NOMO-1 treated with dmso at 0.1 percent for 144 hours (cell line): ENCODE measurements around the gene GLRA2.

Experiments used
- DNase-seq: peaks from one replicate; lab custom pipeline; 2025; ENCODE audit not compliant: unreplicated experiment; lab: John Stamatoyannopoulos, UW

The GLRA2 gene

DNA sequence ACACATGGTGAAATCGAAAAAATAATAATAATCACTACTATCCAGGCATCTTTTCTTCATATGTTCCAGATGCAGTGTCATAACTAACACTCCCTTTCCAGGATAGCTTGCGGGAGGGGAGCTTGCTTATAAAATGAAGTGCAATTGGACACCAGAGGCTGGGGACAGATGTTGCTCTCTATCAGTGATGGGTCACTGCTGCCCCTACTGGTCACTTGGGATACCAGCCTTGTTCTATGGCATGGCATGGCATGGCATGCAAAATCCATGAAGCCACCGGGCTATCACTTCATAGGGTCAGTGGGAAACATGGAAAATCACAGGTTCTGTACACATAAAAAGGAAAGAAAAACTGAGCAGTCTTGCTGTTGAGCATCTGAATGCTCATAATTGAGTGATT lies 168.1 kb downstream of the GLRA2 start:
- no peak for DNase-seq

DNA sequence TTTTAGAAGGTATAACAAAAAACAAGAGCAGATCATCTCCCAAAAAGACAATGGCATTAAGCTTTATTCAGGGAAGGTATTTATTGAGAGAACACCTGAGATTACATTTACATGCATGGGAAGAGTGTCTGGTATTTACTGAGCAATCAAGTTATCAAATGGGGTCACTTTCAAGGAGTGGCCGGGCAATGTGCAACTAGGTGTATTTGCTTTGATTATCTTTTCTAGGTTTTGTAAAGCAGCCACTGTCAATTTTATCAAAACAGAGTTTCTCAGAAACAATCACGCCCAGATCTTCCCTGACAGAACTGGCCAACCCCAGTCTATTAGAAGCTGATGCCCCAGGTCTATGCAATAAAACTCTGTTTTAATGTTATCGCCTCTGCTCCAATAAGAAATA lies 169.5 kb downstream of the GLRA2 start:
- no peak for DNase-seq

DNA sequence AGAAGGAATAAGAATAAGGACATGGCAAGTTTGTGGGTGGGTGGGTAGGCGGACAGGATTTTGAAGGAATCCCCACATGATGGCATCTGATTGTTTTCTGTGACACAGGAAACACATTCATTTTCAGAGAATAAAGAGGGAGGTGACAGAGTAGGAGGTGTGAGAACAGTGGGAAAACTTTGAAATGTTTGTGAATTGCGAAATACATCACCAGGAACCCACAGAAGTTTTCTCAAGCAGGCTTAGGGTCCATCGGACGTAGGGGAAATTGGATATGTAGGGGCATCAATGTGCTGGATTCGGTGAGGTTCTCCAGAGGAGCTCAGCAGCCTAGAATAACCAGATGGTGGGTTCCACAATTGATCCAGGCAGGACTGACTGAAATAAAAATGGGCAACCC lies 171.6 kb downstream of the GLRA2 start:
- no peak for DNase-seq

DNA sequence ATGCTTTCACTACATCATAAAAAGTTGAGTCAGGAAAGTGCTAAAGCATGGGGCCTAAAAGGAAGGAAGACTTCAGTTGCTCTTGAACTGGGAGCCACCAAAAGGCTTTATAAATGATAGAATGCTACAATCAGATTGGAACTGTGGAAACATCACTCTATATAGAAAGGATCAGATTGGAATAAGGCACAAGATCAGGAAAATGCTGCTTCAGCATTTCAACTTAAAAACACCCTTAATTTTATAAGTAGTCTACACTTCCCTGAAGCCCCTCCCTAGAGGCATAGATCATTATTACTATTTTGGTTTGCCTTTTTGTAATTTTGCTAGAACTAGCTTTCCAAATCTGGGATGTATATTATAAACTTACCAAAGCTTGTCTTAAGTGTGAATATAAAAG lies 172.8 kb downstream of the GLRA2 start:
- no peak for DNase-seq

DNA sequence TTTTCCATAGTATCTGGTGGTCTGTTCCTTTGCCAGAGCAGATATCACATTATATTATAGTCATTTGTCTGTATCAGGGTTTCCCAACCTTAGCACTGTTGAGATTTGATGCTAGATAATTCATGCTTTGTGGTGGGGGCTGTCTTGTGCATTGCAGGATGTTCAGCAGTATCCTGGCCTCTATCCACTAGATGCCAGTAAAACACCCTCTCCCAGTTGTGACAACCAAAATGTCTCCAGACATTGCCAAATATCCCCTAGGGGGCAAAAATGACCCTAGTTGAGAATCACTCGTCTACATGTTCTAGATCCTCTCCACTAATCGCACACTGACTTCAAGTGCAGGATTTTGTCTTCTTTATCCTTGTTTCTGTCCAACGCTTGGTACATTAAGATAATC lies 182.8 kb downstream of the GLRA2 start:
- no peak for DNase-seq

DNA sequence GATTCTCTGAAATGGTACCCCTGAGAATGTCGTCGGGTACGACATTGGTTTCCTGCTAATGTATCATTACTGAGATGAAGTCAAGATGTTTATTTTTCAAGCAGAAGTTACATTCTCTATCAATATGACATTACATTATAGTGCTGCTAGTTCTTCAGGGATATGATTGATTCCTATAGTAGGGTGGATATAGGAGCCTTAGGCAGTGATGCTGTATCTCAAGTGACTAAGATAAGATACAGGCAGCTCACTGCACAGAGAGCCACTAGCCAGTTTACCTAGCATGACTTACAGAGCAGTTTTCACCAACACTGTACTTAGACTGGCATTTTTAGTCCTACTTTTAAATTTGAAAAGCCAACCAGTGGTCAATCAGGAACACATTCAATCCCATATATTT lies 188.6 kb downstream of the GLRA2 start:
- no peak for DNase-seq

DNA sequence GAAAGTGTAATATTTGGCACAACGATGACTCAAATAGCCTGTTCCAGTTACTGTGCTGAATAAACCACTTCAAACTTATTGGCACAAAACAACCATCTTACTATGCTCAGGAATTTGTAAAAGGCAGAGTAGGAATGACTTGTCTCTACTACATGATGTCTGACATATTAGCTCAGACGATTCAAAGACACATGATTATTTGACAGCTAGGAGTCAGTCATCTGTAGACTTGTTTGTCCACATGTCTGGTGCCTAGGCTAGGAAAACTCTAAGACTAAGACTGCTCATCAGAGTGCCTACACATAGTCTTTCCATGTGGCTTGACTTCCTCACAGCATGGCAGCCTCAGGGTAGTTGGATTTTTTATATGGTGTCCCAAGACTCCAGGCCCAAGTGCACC lies 189.1 kb downstream of the GLRA2 start:
- DNase-seq = no peak

DNA sequence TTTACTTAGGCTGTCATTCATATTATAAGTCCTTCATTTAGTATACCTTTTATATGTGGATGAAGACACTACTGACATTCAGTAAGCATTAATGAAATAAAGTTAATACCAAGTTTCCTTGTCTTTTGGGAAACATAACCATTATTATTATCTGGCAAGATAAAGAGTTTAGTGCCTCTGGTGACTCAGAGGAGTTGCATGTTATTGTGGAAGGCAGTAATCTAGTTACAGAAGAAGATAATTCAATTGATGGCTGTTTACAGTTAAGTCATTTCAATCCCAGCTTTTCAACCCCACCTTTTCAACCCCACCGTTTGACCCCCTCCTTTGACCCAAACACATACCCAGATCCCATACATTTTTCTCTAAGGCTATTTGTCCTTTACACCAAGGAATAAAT lies 199.7 kb downstream of the GLRA2 start:
- no peak for DNase-seq

DNA sequence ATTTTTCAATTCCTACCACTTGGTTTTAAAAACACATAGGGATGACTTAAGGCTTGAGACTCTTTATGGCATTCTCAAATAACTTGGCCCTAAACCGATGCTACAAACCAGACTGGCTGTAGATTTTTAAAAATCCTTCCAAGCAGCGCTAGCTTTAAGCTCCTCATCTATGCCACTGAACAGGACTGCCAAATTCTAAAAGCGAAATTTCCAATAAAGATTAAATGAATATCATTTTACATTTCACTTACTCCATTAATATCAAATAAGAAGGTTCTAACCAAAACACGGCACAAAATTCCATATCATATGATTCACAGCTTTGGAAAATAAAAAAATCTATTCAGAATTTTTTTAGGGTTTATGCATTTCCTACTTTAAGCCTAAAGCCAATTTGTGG lies 209.3 kb downstream of the GLRA2 start:
- no peak for DNase-seq

DNA sequence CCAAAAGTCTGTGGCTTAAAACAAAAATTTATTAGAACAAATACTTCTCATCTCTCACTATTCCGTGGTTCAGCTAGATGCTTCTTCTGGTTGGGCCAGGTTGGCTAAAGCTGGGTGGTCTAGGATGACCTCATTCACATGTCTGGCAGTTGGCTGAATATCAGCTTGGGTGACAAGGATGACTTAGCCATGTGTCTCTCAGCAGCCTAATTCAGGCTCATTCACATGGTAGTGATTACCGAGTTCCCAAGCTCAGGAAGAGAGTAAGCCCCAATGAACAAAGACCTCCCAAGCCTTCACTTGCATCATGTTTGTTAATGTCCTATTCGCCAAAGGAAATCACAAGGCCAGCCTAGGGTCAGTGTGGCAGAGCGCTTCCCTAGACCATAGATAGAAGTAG lies 224.1 kb downstream of the GLRA2 start:
- no peak for DNase-seq

DNA sequence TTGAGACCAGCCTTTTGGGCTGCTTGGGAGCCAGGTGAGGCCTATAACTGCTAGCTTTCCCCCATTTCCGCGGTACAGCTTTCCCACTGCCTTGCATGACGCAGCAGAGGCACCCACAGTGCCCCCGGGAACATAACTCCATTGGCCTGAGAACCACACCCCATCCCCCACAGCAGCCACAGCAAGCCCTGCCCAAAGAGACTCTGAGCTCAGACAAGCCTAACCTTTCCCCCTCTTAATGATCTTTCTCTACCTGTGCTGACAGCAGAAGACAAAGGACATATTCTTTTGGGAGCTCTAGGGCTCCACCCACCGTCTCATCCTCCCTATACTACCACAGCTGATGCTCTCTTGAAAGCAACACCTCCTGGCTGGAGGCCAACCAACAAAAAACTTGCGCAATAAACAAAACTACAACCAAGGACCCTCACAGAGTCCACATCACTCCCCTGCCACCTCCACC lies 228.7 kb downstream of the GLRA2 start:
- DNase-seq = no peak

DNA sequence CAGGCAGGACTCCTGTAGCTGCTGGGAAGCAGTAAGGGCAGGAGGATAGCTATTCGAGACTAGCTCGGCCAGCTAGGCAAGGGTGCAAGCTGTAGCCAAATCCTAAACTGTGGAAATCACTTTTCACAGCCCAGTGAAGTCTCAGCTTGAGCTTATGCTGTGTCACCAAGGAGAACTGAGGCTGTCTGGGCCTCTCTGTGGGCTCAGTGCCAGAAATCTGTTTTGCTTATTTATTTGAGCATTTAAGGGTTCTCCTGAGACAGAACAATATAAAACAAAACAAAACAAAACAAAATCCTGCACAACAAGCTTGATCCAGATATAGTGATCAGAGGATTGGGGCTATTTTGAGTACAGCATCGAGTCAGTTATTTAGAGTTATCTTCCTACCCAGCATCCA lies 246.1 kb downstream of the GLRA2 start:
- no peak for DNase-seq

DNA sequence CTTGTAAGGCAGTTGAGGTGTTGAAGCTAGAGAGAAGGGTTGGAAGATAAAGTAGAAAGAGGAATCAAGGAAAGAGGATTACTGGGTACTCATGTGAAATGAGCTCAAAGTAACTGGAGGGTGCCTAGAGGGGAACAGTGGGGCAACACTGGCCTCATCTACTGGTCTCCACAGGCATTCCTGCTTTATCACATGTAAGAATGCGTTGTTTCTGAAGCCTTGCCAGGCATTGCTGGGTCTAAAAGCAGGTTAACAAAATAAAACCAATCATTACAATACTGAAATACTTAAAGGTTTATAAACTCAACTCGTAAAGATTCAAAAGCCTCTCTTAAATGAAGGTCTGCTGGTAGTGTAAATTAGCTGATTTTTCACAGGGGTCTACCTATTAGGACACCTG lies 247.6 kb downstream of the GLRA2 start:
- no peak for DNase-seq

DNA sequence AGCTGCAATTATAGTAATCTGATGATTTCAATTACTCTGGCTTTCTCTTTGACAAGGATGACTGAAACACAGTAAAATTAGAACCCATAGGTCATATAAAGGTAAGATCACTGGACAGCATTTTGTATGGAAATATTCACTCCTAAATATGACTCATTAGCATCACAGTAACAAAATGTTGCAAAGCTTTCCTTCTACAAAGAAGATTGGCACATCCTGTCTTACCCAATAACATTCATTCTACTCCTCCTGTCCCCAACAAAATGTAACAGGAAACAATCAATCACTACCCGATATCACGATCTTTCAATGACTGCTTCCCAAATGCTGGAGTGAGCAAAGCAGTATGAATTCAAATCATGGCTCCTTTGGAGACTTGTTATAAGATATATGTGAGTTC lies 248.2 kb downstream of the GLRA2 start:
- no peak for DNase-seq

DNA sequence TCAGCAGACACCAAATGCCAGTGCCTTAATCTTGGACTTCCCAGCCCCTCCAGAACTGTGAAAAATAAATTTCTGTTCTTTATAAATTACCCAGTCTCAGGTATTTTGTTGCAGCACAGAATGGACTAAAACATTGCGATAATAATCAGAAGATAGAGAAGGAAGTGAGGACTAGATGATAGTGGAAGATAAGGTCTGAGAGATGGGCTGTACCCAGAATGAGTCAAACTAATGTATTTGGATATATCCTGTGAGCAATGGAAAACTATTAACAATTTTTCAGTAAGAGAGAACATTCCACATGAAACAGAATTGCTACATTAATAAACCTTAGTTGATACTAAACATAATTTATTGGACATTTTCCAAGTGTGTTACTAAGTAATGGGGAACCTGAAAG lies 250.2 kb downstream of the GLRA2 start:
- DNase-seq = no peak
